GM06990 (cell line): ENCODE data around the gene KIF17.
A peak's percentile ranks its signal among the peaks of the same experiment; 100 is the strongest.

Experiments
- DNase-seq: peaks from one replicate; pipeline ENCODE4 v3.0.0-alpha.2; 2011; ENCODE audit not compliant: insufficient read length; ENCODE audit errors: extremely low read depth
- H3K27me3 ChIP-seq: replicated peaks from 2 replicates; pipeline ENCODE4 v1.6.0; 2011; ENCODE audit warnings: low read length; ENCODE audit not compliant: control insufficient read depth, insufficient read depth
- H3K36me3 ChIP-seq: 2 replicates; pipeline ENCODE4 v1.5.1; 2011; ENCODE audit warnings: low read length; ENCODE audit not compliant: control insufficient read depth, insufficient read depth
- H3K4me3 ChIP-seq: replicated peaks from 2 replicates; pipeline ENCODE4 v1.5.1; 2011; ENCODE audit warnings: low read depth, mild to moderate bottlenecking, control low read depth, low read length
- CTCF ChIP-seq: IDR thresholded peaks from 2 replicates; pipeline ENCODE4 v1.5.1; 2011; ENCODE audit warnings: low read length, control low read depth, mild to moderate bottlenecking, inconsistent platforms; ENCODE audit not compliant: insufficient read depth, poor library complexity, severe bottlenecking

The KIF17 gene

GRCh38 chr1:20660363-20660762, 57.4 kb downstream of the KIF17 start:
- Histone ChIP-seq H3K27me3 (no peaks in the 10 kb centered on the region), H3K36me3 (peaks cover 17% of the 10 kb centered on the region), H3K4me3 (peak overlapping the region; percentile 99)
- TF ChIP-seq CTCF: no peak
- no peak for DNase-seq

GRCh38 chr1:20658166-20658915, 59.5 kb downstream of the KIF17 start:
- H3K4me3 ChIP-seq: no peak overlapping the region
- peaks cover 28% of the 10 kb centered on the region for H3K36me3 ChIP-seq
- TF ChIP-seq CTCF: no peak

GRCh38 chr1:20657024-20657423, 60.8 kb downstream of the KIF17 start:
- no peaks in the 10 kb centered on the region for H3K27me3 ChIP-seq
- no peak overlapping the region for H3K4me3 ChIP-seq
- no peak for DNase-seq
- no peak for TF ChIP-seq CTCF
- H3K36me3 ChIP-seq: peaks cover 37% of the 10 kb centered on the region

More at GRCh38 chr1:20658166-20658915, 59.5 kb downstream of the KIF17 start:
- DNase-seq: no peak
- H3K27me3 ChIP-seq: no peaks in the 10 kb centered on the region

- peaks cover 50% of the 10 kb centered on the region for H3K36me3 ChIP-seq
- DNase-seq: no peak
- H3K4me3 ChIP-seq: no peak overlapping the region
- H3K27me3 ChIP-seq: no peaks in the 10 kb centered on the region
- no peak for TF ChIP-seq CTCF
Measured at GRCh38 chr1:20654104-20654690, 63.6 kb downstream of the KIF17 start.

- Histone ChIP-seq H3K27me3 (no peaks in the 10 kb centered on the region), H3K4me3 (no peak overlapping the region), H3K36me3 (peaks cover 49% of the 10 kb centered on the region)
- TF ChIP-seq CTCF: no peak
- DNase-seq: no peak
Measured at GRCh38 chr1:20652300-20652699, 65.5 kb downstream of the KIF17 start.
